Measurements from ENCODE around the gene SLC26A1.

- TF ChIP-seq CTCF (conservative IDR thresholded peaks at IDR 0.05) (no peak), EZH2 (IDR thresholded peaks at IDR 0.05; ENCODE audit: low read depth) (no peak)
Measured at GRCh38 chr4:965048-965765, 28.0 kb downstream of the SLC26A1 start.
